Measurements from ENCODE around the gene SMAP2.

The SMAP2 gene

GRCh38 chr1:40450495-40451237 is 77.1 kb downstream of the SMAP2 start:
- TF ChIP-seq CTCF (conservative IDR thresholded peaks at IDR 0.05; ENCODE audit: low read depth, low read length): no peak
- H3K4me3 ChIP-seq (ENCODE audit: low read length): peak overlapping the region; percentile 77
- DNase-seq (ENCODE audit: low read depth): no peak

- TF ChIP-seq CTCF (conservative IDR thresholded peaks at IDR 0.05; ENCODE audit: low read depth, low read length): no peak
- no peak for DNase-seq (ENCODE audit: low read depth)
- H3K4me3 ChIP-seq (ENCODE audit: low read length): peak overlapping the region; percentile 77
Measured at GRCh38 chr1:40451238-40451585, 77.7 kb downstream of the SMAP2 start.

GRCh38 chr1:40454873-40455272 is 81.3 kb downstream of the SMAP2 start:
- H3K4me3 ChIP-seq (ENCODE audit: low read length): no peak overlapping the region
- TF ChIP-seq CTCF (conservative IDR thresholded peaks at IDR 0.05; ENCODE audit: low read depth, low read length): no peak
- DNase-seq (ENCODE audit: low read depth): no peak

- no peak for DNase-seq (ENCODE audit: low read depth)
- TF ChIP-seq CTCF (conservative IDR thresholded peaks at IDR 0.05; ENCODE audit: low read depth, low read length): no peak
- H3K4me3 ChIP-seq (ENCODE audit: low read length): no peak overlapping the region
Measured at GRCh38 chr1:40462956-40463590, 89.5 kb downstream of the SMAP2 start.

GRCh38 chr1:40469327-40469726 is 95.8 kb downstream of the SMAP2 start:
- DNase-seq (ENCODE audit: low read depth): no peak
- TF ChIP-seq CTCF (conservative IDR thresholded peaks at IDR 0.05; ENCODE audit: low read depth, low read length): no peak
- no peak overlapping the region for H3K4me3 ChIP-seq (ENCODE audit: low read length)
